ENCODE data around the gene RPP25L. TPM values are rescaled to one million over a fixed set of nuclear protein-coding genes. Genes with fewer than 3 reads are reported as not detected.

The RPP25L gene
- total RNA-seq, 1 experiment from 2014 or later = 17.2 TPM

DNA sequence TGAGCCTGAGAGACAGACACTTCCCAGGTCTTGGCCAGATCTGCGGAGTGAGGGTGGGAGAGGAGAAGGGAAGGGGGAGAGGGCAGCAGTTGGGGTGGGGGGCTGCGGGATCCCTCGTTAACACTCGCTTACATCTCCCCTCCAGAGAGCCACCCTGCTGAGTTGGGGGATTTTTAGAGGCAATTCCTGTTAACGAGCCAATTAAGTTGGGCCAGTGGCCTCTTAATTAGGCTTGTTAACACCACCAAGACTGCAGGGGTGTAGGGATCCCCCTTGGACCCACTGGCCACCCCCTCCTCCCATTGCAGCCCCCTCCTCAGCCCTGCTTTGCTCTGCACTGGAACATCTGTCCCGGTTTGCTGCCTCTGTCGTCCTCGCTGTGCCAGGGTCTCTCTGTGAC, 46.0 kb downstream of the RPP25L start:
- H4K91ac ChIP-seq (ENCODE audit: insufficient read length, low read depth, low read length) = no peak overlapping the region
- no peak overlapping the region for H3K27ac ChIP-seq (ENCODE audit: insufficient read length, low read depth, low read length)
- no peak overlapping the region for H3K4me3 Mint-ChIP-seq
- DNase-seq = no peak
- H2AFZ ChIP-seq (ENCODE audit: low read length) = no peak overlapping the region
- no peaks in the 10 kb centered on the region for H3K36me3 Mint-ChIP-seq (ENCODE audit: insufficient read depth in 1 of 3, low read depth in 3 of 3)
- H3K56ac ChIP-seq (ENCODE audit: insufficient read length, low read depth, low read length) = no peak overlapping the region
- no peaks in the 10 kb centered on the region for H3K27me3 ChIP-seq (ENCODE audit: insufficient read depth, low read length)
- peaks cover 45% of the 10 kb centered on the region for H3K27me3 Mint-ChIP-seq (ENCODE audit: low read depth)
- H3T11ph ChIP-seq (ENCODE audit: low read length) = no peak overlapping the region
- no peak overlapping the region for H2BK12ac ChIP-seq (ENCODE audit: insufficient read length, low read depth, low read length)
- no peak overlapping the region for H3K18ac ChIP-seq (ENCODE audit: insufficient read length, low read depth, low read length)
- peaks cover 4% of the 10 kb centered on the region for H4K20me1 ChIP-seq (ENCODE audit: control insufficient read depth, insufficient read depth, insufficient read length)
- H3K9me3 Mint-ChIP-seq = 0 out of 5 replicates have a peak, but pooled peaks cover 0 to 2% of the 10 kb centered on the region in 2 experiments
- no peaks in the 10 kb centered on the region for H3K79me2 ChIP-seq (ENCODE audit: insufficient read depth, low read length)
- H3K4me2 ChIP-seq (ENCODE audit: insufficient read depth, insufficient read length, low read length) = no peak overlapping the region
- H2AK5ac ChIP-seq (ENCODE audit: insufficient read length, low read length) = no peak overlapping the region
- H2BK15ac ChIP-seq (ENCODE audit: low read depth, low read length) = no peak overlapping the region
- H2BK120ac ChIP-seq (ENCODE audit: low read depth, low read length, poor library complexity, severe bottlenecking) = no peak overlapping the region
- no peak overlapping the region for H3K27ac Mint-ChIP-seq
- H3K79me1 ChIP-seq (ENCODE audit: insufficient read depth, low read depth, low read length, poor library complexity, severe bottlenecking) = no peaks in the 10 kb centered on the region
- no peaks in the 10 kb centered on the region for H3K23me2 ChIP-seq (ENCODE audit: insufficient read length, low read depth, low read length, poor library complexity, severe bottlenecking)
- no peak overlapping the region for H3K14ac ChIP-seq (ENCODE audit: insufficient read depth, low read length)
- no peak overlapping the region for H2BK5ac ChIP-seq (ENCODE audit: insufficient read length, low read length)
- H4K8ac ChIP-seq (replicated peaks; ENCODE audit: insufficient read length, low read depth, low read length) = no peak overlapping the region
- no peak overlapping the region for H4K5ac ChIP-seq (ENCODE audit: insufficient read length, low read depth, low read length)
- H3K4ac ChIP-seq (ENCODE audit: low read depth, low read length) = no peak overlapping the region
- no peak overlapping the region for H2BK20ac ChIP-seq (ENCODE audit: low read depth, low read length, poor library complexity, severe bottlenecking)
- H3K9me3 ChIP-seq (ENCODE audit: control insufficient read depth, low read depth, low read length) = no peaks in the 10 kb centered on the region
- H3K4me1 ChIP-seq (ENCODE audit: insufficient read depth, low read length) = no peaks in the 10 kb centered on the region; the same call in 1 of the 2 replicates
- peaks cover 13 to 31% of the 10 kb centered on the region in 2 experiments for H3K4me1 Mint-ChIP-seq
- no peak overlapping the region for H3K9ac ChIP-seq (ENCODE audit: extremely low read depth, insufficient read length, low read length)
- H3K23ac ChIP-seq (ENCODE audit: insufficient read length, low read depth, low read length) = no peak overlapping the region
- TF ChIP-seq, protein P1, sequence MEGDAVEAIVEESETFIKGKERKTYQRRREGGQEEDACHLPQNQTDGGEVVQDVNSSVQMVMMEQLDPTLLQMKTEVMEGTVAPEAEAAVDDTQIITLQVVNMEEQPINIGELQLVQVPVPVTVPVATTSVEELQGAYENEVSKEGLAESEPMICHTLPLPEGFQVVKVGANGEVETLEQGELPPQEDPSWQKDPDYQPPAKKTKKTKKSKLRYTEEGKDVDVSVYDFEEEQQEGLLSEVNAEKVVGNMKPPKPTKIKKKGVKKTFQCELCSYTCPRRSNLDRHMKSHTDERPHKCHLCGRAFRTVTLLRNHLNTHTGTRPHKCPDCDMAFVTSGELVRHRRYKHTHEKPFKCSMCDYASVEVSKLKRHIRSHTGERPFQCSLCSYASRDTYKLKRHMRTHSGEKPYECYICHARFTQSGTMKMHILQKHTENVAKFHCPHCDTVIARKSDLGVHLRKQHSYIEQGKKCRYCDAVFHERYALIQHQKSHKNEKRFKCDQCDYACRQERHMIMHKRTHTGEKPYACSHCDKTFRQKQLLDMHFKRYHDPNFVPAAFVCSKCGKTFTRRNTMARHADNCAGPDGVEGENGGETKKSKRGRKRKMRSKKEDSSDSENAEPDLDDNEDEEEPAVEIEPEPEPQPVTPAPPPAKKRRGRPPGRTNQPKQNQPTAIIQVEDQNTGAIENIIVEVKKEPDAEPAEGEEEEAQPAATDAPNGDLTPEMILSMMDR (conservative IDR thresholded peaks at IDR 0.05) = no peak
- WGBS (ENCODE audit: extremely low coverage, insufficient read length, low lambda C conversion rate) = no CpG with 5 or more reads among the region's 8 CpGs
